DMS53 treated with DMSO at 0.1 percent for 48 hours (cell line): ENCODE measurements around the gene F12.
"Not testable (repeated sequence)": the region's sequence is repeated elsewhere in the genome, so short reads cannot be mapped to it uniquely, and the experiment has no call there.

ENCODE experiments used
- DNase-seq: peaks from one replicate; lab custom pipeline; 2025; ENCODE audit not compliant: unreplicated experiment; lab: John Stamatoyannopoulos, UW

Gene F12

DNA sequence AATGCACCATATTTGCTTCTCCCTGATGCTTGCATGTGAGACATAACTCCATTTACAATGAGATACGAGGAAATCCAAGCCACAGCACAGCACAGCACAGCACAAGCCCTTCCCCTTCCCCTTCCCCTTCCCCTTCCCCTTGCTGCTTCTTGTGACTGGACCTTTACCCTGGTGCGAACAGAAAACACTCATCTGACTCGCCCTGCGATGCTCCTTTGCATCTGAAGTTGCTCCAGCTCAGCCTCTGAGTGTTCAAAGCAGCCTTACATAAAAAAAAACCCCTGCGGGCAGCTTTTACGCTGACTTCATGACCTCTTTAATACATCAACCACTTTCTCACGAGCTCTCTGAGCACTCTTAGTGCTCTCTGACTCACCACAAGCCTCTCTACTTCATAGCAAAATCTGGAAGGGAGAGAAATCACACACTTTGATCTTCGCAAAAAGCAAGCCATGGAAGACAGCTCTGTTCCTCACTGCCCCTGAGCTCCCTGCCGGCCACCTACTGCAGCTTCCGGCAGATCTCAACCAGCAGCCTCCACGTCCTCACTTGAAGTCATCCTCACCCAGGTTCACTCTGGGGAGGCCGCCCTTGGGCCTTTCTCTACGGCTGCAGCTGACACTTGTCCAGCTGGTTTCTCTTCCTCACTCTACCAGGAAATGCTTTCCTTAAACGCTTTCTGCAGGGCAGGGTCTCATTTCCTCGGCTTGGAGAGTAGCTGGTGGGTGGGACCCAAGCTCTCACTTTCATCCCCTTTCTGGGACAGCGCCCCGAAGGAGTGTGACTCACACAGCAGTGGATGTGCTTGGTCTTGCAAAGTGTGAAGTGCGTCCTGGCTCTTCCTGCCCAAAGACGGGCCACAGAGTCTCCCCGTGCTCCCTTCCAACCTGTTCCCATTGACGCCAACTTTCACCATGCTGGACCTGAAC, 19.9 kb downstream of the F12 start:
- peak; percentile 23 for DNase-seq

DNA sequence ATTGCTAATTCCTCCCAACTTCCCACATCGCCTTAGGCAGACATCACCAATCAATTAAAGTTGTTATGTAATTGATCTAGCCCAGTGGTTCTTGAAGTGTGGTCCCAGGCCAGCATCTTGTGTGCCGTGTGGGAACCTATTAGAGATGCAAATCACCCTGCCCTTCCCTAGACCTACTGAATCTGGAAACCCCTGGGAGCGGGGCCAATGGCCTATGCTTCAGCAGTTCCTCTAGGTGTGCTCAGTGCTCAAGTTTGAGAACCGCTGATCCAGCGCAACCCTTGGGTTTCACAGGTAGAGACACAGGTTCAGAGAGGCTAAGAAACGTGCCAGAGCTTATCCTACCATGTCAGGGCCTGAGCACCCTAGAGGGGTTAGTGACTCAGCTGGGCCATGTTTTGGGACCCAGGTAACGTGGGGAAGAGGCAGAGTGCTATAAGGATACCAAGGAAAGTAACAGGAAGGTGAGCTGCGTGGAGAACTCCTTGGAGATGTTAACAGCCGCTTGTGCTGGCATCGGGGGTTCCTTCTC, 20.8 kb downstream of the F12 start:
- no peak for DNase-seq

DNA sequence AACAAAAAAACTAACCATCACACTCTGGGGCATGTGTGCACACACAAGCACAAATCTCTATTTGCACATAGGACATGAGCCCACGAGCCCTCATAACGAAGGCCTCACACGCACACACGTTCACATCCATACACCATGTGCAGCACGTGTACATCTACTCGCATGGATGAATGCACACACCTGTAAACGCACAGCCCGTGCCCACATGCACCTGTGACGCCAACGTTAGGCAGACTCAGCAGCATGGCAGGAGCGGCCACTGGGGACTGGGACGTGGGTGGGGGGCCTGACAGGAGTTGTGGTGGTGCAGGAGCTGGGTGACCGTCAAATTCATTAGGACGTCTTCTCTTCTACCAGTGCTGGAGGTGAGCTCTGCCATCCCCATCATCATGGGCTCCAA, 22.0 kb downstream of the F12 start:
- no peak for DNase-seq

DNA sequence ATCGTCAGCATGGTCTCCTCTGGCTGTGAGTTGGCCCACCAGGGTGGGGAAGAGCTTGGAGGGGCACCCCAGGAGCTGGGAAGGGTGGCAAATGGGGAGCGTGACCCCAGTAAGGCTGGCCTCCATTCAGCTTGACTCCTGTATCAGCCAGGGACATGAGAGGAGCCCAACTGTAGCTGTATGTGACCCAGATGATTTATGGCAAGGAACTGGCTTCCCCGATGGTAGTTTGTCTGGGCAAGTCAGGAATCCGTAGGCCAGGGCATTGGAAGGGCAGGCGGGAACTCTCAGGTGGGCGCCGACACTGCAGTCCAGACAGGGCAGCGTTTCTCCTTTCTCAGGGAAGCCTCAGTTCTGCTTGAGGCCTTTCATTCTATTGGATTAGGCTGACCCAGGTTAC, 22.8 kb downstream of the F12 start:
- no peak for DNase-seq

DNA sequence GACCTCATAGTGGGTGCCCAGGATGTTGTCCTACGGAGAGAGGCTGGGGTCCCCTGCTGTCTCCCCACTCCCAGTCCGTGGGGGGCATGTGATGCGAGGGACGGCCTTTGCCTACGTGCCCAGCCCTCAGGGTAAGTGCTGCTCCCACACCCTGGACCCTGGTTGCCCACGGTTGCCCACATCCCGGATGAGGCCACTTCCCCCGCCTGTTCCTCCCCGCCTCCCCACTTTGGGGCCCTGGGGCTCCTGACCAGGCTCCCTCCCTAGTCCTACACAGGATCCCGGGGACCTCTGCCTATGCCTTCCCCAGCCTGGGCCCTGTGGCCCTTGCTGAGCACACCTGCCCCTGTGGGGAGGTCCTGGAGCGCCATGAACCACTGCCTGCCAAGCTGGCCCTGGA, 23.6 kb downstream of the F12 start:
- no peak for DNase-seq

DNA sequence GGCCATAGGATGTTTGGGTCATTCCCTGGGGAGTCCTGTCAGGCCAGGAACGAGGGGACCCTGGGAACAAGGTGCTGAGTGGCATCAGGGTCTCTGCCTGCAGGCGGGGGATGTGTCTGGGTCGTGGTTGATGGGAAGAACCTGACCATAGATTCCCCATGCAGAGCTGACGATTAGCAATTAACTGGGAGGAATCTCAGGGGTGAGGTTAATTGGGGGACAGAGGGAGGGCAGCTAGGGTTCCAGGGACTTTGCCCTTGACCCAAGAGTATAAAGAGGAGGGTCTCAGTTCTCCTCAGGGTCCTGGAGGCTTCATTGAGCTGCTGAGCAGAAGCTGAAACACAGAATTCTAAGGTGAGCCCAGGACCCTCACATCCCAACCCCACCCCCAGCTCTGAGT, 25.2 kb downstream of the F12 start, which contains the start of gene SLC34A1:
Gene SLC34A1 (plus strand): TSS at position 301 of the 400 bp plus-strand sequence. CDS start 1,308 bp downstream, outside the sequence.
- no peak for DNase-seq

DNA sequence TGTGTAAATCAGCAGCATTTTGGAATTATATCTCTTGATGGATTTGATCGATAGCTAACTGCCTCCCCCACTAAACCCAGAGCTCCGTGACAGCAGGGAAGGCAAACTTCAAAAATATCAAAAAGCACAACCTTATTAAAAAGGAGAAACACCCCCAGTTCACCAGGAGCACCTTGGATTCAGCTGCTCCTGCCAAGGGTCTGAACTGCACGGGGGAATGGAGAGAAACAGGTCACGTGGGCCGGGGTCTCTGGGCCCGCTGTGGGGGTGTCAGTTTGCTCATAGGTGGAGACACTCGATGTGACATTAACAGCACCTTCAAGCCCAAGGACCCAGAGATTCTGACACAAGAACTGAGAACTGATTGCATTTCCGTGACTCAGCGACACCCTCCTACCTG, 26.2 kb downstream of the F12 start:
- no peak for DNase-seq

DNA sequence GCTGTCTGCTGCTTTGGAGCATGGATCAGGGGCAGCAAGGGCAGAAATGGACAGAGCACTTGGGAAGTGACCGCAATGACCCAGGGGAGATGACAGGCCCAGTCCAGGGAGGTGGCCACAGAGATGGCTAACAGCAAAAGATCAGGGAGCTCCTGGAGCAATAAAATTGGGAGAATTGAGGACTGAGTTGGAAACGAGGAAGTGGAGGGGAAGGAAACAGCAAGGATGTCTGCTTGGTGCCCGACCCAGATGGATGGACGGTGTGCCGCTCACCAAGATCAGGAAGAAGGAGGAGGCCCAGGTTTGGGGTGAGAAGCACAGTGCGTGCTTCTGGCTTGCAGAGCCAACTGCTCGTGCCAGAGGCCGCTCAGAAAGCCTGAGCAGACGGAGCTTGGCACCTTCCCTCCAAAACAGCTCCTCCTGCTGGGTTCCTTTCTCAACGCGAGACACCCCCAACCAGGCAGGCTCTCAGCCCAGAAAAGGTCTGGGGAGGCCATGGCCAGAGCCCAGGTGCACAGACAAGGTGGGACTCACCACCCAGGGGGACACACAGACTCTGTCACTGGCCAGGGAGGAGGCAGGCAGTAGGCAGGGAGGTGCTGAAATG, 26.8 kb downstream of the F12 start:
- DNase-seq, result no peak

DNA sequence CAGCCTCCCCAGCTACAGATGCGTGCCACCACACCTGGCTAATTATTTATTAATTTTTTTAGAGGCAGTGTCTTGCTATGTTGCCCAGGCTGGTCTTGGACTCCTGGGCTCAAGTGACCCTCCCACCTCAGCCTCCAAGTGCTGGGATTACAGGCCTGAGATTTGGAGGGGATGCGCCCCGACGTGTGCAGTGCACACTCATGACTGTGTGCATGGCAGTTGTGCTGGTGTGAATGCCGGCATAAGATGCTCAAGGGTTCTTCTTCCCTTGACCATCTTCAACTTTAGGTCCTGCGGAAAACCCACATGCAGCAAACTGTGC, 28.6 kb downstream of the F12 start:
- DNase-seq, result no peak

DNA sequence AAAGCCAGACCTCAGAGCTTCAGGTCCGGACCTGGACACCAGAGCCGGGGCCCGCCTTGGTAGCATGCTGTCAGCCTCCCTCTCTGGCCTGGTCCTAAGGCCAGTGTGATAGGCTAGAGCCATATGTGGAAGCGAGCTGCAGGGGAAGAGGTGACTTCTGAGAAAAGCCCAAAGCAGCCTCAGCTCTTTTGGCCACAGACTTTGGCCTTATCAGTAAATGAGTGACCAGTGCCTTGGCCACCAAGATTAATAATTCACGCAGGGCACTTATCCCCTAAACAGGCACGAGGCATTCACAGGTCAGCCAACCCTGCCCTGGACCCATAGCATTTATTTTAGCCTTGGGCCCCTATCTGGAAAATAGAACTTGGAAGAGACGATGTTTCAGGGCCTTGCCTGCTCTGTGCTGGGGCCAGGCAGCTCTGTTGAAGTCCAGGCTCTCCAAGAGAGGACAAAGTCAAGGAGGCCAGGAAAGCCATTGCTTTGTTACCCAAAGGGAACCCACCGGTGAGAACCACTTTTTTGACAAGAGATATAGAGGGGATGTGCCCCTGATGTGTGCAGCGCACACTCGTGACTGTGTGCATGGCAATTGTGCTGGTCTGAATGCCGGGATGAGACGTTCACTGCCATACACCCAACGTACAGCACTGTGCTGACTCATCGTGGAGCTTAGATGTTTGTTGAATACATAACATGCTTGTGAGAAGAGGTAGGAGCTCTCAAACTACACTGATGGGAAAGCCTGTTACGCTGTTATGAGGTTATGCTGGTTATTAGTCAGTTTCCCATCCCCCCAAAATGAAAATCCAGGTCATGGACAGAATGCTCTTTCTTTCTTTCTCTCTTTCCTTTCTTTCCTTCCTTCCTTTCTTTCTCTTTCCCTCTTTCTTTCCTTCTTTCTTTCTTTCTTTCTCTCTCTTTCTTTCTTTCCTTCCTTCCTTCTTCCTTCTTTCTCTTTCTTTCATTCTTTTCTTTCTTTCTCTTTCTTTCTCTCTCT, 30.2 kb downstream of the F12 start:
- DNase-seq, result peak; percentile 91

DNA sequence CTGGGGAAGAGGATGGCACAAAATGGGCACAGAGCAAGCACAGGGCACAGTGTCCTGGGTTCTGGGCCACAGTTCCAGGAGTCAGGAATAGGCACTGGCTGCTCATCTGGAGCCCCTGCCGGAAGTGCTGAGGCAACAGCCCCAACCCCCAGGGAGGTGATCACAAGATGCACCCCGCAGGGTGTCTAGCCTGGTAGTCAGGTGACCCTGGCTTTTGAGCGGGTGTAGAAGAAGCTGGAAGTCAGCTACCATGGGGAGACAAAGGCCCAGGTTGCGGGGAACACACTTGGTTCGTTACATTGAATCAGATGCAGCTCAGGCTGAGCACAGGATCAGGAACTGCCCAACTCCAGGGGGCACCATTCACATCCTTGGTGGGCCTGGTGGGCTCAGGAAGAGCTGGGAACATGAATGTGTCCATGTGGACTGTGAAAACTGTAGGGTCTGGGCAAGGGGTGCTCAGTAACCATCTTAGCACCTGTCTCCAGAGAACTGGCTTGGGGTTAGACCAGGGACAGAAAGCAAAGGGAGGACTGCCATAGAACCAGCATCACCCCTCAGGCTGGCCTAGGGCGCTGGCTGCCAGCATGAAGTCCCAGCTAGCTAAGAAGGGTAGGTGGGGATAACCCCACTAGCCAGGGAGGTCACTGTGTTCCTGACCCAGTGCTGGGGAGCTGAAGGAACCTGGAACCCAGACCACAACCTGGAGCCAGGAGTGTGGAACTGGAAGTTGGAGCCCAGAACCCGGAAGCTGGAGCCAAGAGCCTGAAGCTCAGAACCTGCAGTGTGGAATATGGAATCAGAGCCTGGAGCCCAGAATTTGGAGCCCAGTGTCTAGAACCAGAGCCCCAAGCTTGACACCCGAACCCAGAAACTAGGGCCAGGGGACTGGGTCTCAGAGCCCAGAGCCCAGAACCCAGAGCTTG, 31.2 kb downstream of the F12 start:
- no peak for DNase-seq

DNA sequence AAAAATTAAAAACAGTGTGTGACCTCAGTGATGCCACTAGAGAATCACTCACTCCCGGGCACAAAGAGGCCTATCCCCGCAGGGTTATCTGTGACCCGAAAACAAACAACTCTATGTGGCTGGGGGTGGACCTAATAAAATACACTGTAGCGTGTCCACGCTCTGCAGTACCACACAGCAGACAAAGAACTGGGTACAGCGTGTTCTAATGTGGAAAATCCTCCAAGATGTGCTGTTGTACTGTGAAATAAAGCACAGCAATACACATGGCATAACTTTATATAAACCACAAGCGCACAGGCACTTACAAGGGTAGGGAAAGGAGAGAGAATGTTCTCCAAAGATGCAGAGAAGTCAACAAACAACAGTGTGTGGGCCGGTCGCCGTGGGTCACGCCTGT, 33.3 kb downstream of the F12 start:
- DNase-seq, result no peak

DNA sequence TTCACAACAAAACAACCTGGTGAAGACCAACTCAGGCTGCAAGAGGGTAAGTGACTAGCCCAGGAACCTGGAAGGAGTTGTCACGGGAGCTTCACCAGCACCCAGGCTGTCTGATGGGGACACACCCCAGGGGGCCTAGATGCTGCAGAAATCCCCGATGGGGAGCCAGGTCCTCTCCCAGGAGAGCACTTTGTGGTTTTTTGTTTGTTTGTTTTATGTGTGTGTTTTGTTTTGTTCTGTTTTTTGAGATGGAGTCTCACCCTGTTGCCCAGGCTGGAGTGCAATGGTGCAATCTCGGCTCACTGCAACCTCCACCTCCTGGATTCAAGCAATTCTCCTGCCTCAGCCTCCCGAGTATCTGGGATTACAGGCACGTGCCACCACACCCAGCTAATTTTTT, 33.8 kb downstream of the F12 start:
- not testable (repeated sequence) for DNase-seq

DNA sequence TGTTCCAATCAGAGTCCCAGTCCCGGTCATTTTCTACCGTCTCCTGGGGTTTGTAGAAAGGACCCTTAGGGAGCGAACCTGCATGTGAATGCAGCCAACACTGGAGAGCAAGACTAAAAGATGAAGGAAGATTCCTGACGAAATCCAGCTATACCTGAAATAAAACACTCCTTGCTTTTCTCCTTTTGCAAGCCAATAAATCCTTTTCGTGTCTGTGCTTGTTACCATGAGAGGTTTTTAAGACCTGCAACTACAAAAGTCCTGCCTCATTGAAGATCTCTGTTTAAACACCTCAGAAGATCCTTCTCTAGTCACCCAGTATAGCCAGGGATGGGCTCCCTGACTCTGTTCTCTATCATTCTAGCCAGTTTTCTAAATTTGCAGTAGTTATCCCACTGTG, 35.2 kb downstream of the F12 start:
- no peak for DNase-seq

DNA sequence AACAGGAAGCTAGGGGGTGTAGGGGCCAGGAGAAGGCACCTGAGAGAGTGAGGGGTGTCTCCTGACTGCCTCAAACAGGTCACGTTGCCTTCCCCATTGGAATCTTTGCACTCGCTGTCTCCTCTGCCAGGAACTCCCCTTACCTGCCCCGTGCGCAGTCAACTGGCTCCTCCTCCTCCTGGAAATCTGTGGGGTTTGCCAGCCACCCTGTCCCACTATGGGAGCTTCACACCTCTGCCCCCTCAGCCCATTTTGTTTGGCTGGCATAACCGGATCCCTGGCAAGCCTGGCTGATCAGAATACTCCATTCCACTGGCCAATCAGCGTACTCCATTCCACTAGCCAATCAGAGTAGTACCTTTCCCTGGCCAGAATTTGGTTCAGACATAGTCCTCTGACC, 35.6 kb downstream of the F12 start:
- DNase-seq, result no peak

DNA sequence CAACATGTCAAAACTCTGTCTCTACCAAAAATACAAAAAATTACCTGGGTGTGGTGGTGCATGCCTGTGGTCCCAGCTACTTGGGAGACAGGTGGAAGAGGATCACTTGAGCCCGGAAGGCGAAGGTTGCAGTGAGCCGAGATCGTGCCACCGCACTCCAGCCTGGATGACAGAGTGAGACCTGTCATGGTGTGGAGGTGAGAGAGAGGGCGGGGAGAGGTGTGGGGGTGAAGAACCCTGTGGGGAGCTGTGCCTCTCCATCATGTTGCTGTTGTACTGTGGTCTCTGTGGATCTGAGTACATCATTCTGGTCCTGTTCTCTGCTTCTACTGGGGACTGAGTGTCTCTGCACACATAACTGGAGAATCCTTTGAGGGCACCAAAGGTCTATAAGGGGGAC, 36.5 kb downstream of the F12 start:
- no peak for DNase-seq

DNA sequence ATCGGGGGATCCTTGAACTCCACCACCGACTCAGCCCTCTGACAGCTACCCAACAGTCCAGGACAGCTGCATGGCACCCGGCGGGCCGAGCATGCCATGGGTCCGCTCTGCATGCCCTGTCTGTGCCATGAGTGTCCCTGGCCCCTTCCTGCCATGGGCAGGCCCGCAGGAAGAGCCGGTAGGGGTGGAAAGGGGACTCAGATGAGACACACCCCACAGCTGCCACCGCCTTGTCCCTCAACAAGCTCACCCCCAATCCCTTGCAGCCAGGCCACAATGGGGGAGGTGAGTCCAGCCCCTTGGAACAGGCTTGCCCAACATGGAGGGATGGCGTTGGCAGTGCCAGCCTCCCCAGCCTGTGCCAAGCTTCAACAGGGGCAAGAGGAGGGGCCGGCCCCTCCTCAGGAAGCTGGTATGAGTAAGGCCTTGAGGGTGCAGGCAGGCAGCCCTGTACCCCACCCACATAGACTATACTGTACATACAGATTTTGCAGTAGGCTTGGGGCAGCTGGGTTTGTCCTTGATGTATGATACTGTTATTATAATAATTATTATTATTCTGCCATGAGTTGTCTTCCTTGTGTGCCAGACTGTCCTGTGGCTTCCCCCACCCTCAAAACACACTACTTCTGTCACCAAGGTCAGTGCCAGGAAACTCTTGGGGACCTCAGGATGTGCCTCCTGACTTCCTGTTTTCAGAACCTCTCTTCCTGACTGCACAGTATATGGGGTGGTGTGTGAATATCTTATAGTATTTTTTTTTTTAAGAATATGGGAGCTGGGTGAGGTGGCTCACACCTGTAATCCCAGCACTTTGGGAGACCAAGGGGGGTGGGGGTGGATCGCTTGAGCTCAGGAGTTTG, 37.1 kb downstream of the F12 start:
- DNase-seq, result no peak

DNA sequence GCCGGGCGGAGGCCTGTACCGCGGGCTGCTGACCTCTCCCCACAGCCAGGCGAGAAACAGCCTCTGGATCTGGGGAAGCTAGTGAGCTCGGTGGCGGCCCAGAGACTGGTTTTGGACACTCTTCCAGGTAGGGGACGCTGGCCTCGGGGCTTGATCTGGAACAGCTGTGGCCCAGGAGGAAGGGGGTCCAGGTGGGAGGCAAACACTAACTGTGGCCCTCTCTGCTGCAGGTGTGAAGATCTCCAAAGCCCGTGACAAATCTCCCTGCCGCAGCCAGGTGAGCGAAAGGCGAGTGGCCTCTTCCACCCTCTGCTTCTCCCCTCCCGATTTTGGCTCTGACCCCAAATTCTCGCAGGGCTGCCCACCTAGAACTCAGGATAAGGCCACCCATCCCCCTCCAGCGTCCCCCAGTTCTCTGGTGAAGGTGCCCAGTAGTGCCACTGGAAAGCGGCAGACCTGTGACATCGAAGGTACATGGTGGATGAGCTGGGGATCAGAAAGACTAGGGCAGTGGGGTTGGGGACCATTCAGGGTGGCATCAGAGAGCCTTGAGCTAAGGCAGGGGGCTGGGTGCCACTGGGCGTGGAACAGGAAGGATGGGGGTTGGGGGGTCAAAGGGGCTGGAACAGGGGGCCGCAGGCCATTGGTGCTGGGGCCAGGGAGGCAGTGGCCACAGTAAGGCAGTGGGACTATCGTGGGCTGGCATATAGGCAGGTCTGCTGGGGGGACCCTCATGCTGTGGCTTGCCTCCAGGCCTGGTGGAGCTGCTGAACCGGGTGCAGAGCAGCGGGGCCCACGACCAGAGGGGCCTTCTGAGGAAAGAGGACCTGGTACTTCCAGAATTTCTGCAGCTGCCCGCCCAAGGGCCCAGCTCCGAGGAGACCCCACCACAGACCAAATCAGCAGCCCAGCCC, 38.0 kb downstream of the F12 start:
- no peak for DNase-seq
